ENCODE data around the gene LTA4H.

GRCh38 chr12:96033549-96034389 is 1.6 kb downstream of the LTA4H start:
- no peak for TF ChIP-seq EZH2 (IDR thresholded peaks at IDR 0.05; ENCODE audit: low read length)
- no peak for TF ChIP-seq CTCF (optimal IDR thresholded peaks at IDR 0.05 in 1 of 3, IDR thresholded peaks at IDR 0.05 in 1 of 3, conservative IDR thresholded peaks at IDR 0.05 in 1 of 3; ENCODE audit: extremely low read depth in 1 of 3, insufficient read depth in 2 of 3, low read length in 3 of 3)
